Omental fat pad (tissue), 4 donors: Measurements from ENCODE around the gene TMEM181. TPM values are rescaled to one million over a fixed set of nuclear protein-coding genes. Genes with fewer than 3 reads are reported as not detected.

Experiments used
- ATAC-seq: fragments of 150-250 bp; one replicate; pipeline ENCODE4 v1.9.1; 2016; ENCODE audit warnings: mild to moderate bottlenecking, moderate library complexity; ENCODE audit not compliant: low FRiP score
- DNase-seq: peaks from one replicate; pipeline ENCODE4 v3.0.0-alpha.2; 2019; ENCODE audit warnings: low spot score
- total RNA-seq, 4 donors: library from RNA; depleted of rRNA; stranded (reverse); fragments of >200 nt; gene quantifications; one replicate each; pipeline ENCODE4 v1.1.0, GENCODE V29; 2016
- TF ChIP-seq, protein P1 (sequence below), 3 donors: fragments of 450-650 bp; IDR thresholded peaks; one replicate each; pipeline ENCODE4 v1.5.1; 2016 to 2017; ENCODE audit warnings: antibody characterized with exemption in 3 of 3, mild to moderate bottlenecking in 3 of 3, moderate library complexity in 2 of 3

The TMEM181 gene
- total RNA-seq, 4 donors from 2014 or later = 16.1 to 27.6 (median 20.6) TPM

DNA sequence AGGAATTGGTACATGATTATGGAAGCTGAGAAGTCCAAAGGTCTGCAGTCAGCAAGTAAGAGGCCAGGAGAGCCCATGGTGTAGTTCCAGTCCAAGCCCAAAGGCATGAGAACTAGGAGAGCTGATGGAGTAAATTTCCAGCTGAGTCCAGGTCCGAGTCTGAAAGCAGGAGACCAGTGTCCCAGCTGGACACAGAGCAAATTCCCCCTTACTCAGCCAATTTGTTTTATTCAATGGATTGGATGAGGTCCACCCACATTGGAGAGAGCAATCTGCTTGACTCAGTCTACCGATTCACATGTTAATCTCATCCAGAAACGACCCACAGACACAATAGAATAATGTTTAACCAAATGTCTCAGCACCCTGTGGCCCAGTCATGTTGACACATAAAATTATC lies 14.9 kb downstream of the TMEM181 start:
- TF ChIP-seq, protein P1, sequence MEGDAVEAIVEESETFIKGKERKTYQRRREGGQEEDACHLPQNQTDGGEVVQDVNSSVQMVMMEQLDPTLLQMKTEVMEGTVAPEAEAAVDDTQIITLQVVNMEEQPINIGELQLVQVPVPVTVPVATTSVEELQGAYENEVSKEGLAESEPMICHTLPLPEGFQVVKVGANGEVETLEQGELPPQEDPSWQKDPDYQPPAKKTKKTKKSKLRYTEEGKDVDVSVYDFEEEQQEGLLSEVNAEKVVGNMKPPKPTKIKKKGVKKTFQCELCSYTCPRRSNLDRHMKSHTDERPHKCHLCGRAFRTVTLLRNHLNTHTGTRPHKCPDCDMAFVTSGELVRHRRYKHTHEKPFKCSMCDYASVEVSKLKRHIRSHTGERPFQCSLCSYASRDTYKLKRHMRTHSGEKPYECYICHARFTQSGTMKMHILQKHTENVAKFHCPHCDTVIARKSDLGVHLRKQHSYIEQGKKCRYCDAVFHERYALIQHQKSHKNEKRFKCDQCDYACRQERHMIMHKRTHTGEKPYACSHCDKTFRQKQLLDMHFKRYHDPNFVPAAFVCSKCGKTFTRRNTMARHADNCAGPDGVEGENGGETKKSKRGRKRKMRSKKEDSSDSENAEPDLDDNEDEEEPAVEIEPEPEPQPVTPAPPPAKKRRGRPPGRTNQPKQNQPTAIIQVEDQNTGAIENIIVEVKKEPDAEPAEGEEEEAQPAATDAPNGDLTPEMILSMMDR (IDR thresholded peaks at IDR 0.05) = no peak
- DNase-seq = no peak

DNA sequence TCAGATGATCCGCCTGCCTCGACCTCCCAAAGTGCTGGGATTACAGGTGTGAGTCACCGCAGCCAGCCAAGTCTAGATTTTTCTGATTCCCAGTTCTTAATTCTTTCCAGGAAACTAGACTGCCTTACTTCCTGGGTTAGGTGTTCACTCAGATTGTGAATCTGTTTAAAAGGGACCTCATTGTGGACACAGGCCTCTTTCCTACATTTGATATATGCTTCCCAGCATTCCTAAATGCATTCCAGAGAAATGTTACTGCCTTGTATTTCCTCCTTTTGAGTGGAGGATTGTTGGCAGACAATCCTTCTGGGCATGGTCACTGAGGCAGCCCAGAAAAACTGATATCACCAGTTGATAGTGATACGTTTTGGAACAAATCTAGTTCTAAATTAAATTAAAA lies 15.7 kb downstream of the TMEM181 start:
- no peak for ATAC-seq
- TF ChIP-seq, protein P1 (IDR thresholded peaks at IDR 0.05) = no peak

More for the DNA sequence above, 14.9 kb downstream of the TMEM181 start:
- ATAC-seq = no peak

DNA sequence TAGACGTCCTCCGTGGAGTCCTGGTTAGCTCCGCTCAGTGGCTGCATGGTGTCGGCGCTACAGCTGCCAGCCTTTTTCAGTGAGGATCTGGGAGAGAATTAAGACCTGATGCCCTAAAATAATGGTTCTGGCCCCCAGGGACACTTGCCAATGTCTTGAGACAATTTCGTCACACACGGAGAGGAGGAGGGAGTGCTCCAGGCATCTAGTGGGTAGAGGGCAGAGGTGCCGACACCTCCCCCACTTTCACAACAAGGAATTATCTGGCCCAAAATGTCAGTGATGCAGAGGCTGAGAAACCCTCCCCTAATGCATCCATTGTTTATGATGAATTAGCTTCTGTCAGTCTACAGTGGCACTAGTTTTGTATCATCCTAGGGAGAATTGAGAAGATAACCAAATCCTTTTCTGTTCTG lies 24.4 kb downstream of the TMEM181 start:
- TF ChIP-seq, protein P1 (IDR thresholded peaks at IDR 0.05) = no peak
- ATAC-seq (no peak), DNase-seq (no peak)

More for the DNA sequence above, 15.7 kb downstream of the TMEM181 start:
- no peak for DNase-seq

DNA sequence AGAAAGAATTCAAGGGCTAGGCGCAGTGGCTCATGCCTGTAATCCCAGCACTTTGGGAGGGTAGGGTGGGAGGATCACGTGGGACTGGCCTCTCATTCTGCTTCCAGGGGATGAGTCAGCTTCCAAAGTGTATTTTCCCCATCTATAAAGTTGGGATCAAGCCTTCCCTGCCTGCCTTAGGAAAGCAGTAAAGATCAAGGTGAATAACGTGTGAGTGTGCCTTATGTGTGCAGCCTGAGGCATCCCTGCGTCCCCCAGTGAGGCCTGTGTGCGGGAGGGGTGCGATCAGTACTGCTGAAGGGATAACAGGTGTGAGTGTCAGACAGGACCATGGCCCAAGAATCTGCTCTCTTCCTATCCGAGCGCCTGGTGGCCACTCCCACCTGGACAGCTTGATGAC lies 26.8 kb downstream of the TMEM181 start:
- TF ChIP-seq, protein P1 (IDR thresholded peaks at IDR 0.05) = no peak
- ATAC-seq = no peak
- no peak for DNase-seq

DNA sequence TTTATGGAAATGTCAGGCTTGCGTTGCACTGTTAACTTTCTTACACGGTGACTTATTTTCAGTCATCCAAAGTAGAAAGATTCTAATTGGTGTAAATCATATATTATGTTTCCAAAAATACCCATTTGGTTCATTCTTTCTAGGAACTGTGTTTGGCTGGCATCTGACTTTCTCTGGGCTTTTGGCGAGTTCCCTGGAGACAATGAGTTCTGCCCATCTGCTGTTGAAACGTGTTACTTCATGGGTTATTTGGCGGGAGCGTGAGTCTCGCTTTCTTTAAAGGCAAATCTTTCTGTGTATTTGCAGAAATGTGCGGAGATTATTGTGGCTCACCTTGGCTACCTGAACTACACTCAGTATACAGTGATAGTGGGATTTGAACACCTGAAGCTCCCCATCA lies 29.5 kb downstream of the TMEM181 start:
- ATAC-seq = no peak
- TF ChIP-seq, protein P1 (IDR thresholded peaks at IDR 0.05) = no peak

DNA sequence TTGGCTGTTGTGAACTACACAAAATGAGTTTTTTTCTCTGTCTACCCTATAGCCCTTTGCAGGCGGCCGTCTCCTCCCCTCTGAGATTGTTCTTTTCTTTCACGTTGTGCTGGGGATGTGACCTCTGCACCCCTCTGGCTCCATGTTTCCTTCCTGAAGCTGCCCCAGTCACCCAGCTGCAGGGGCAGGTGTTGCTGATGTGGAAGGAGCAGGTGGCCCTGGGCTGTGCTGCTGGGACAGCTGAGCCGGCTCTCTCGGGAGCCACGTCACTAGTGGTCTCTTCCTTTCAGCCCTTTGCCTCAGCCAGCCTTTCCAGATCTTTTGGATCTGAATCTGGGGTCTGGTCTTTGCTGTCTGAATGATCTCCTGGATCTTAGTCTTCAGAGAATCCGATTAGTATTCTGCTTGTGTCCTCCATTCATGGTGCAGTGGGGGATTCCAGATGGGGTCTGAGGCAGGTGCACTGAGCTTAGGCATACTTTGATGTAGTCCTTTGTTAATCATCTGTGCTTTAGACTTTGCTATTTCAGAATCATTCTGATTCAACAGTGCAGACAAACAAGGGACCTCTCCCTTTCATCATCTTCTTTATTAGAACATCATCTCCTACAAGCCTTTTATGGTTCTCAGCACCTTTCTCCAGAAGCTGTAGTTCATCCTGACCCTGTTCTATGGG lies 31.4 kb downstream of the TMEM181 start:
- DNase-seq (no peak), ATAC-seq (no peak)
- TF ChIP-seq, protein P1 (IDR thresholded peaks at IDR 0.05) = no peak

More for the DNA sequence above, 29.5 kb downstream of the TMEM181 start:
- no peak for DNase-seq

DNA sequence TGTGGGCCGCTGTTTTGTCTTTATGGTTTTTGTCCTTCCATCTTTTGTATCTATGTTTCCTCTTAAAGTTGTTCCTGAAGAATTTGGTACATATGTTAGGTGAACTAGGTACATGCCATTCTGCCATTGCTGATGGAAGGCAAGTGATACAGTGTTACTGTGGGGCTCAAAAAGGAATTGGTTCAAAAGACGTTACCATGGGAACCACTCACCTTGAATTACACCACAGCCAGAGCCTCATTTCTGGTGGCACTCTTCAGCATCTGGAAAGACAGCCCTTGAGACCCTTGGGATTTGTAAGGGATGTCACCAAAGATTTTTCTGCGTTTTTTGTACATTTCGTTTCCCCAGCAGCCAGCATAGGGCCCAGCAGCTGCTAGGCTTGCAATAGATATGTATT lies 31.9 kb downstream of the TMEM181 start:
- ATAC-seq = no peak
- no peak for DNase-seq
- TF ChIP-seq, protein P1 (IDR thresholded peaks at IDR 0.05) = no peak
